Kidney (tissue), 14 donors: ENCODE measurements around the gene EPYC. TPM values are rescaled to one million over a fixed set of nuclear protein-coding genes. Genes with fewer than 3 reads are reported as not detected.
"Not testable (repeated sequence)": the region's sequence is repeated elsewhere in the genome, so short reads cannot be mapped to it uniquely, and the experiment has no call there.

Experiments used
- DNase-seq, 5 donors: peaks; one replicate each; pipeline ENCODE4 v3.0.0-alpha.2; 2013 to 2020
- FAIRE-seq: peaks from 2 replicates; lab custom pipeline; 2012; peaks lifted over from hg19 to GRCh38; lab: Jason Lieb, UNC
- H3K27ac ChIP-seq, 2 donors: one replicate each; pipeline ENCODE4 v1.7.0; 2013; ENCODE audit warnings: low read depth in 2 of 2, low read length in 2 of 2, inconsistent platforms in 1 of 2
- H3K27me3 ChIP-seq: one replicate; pipeline ENCODE4 v1.7.1; 2013; ENCODE audit warnings: low read length, inconsistent platforms; ENCODE audit not compliant: control insufficient read depth, insufficient read depth
- H3K36me3 ChIP-seq, 3 donors: one replicate each; pipeline versions ENCODE4 v1.7.0 to v1.7.1; 2013; ENCODE audit warnings: low read length in 3 of 3, control low read depth in 1 of 3, inconsistent platforms in 1 of 3; ENCODE audit not compliant: insufficient read depth in 3 of 3, control insufficient read depth in 2 of 3
- H3K4me1 ChIP-seq, 3 donors: one replicate each; pipeline versions ENCODE4 v1.7.0 to v1.7.1; 2013; ENCODE audit warnings: low read length in 3 of 3, inconsistent platforms in 1 of 3, low read depth in 1 of 3; ENCODE audit not compliant: control insufficient read depth in 2 of 3, insufficient read depth in 2 of 3
- H3K4me3 ChIP-seq, 3 donors: one replicate each; pipeline versions ENCODE4 v1.7.0 to v1.8.1; 2013; ENCODE audit warnings: low read length in 3 of 3, control low read depth in 1 of 3, inconsistent platforms in 1 of 3
- H3K9ac ChIP-seq, 3 donors: one replicate each; pipeline versions ENCODE4 v1.7.0 to v1.7.1; 2013; ENCODE audit warnings: low read length in 3 of 3, control low read depth in 1 of 3, inconsistent platforms in 1 of 3
- H3K9me3 ChIP-seq, 3 donors: one replicate each; pipeline versions ENCODE4 v1.7.0 to v1.7.1; 2013; ENCODE audit warnings: low read length in 3 of 3, control low read depth in 1 of 3, inconsistent platforms in 1 of 3; ENCODE audit not compliant: control insufficient read depth in 2 of 3, insufficient read depth in 1 of 3
- CTCF ChIP-seq: IDR thresholded peaks from 3 replicates; pipeline ENCODE4 v1.5.1; 2012; ENCODE audit warnings: mild to moderate bottlenecking, moderate library complexity, borderline replicate concordance; ENCODE audit not compliant: insufficient read depth; ENCODE audit errors: extremely low read depth
- intact Hi-C: fragments of 100-400 bp; cut with DNase I; formaldehyde crosslinking; loops from one replicate; pipeline ENCODE4 v1.11.1; 2022
- polyA plus RNA-seq: library from polyadenylated mRNA; stranded (reverse); fragments of 350-450 nt; fragmentation: Illumina TruSeq; extraction: RNeasy Lipid Tissue Mini Kit (QIAGEN cat#74804); gene quantifications from one replicate; pipeline ENCODE4 v1.2.3, GENCODE V29; 2014; ENCODE audit warnings: low read depth, low replicate concordance; ENCODE audit not compliant: insufficient read depth
- total RNA-seq: library from RNA; stranded (reverse); fragmentation: NEBNext Ultra II Directional; extraction: Animal tissue kit (Norgen Biotek cat#: 25700); gene quantifications from one replicate; pipeline ENCODE4 v1.2.1, GENCODE V29; 2021
- donor health status: control.
- donor health status: control.
- donor health status: control.
- donor health status: control.
- donor health status: control.
- donor health status: DM: yes; HTN: yes; CAD: no.
- donor health status: Normal renal cell carcinoma (clear cell type).

Gene EPYC
- total and polyA plus RNA-seq, 2 donors from 2014 or later: not detected

- intact Hi-C loops: no loop called here
- no peak for FAIRE-seq
- TF ChIP-seq CTCF: no peak
These were observed 17.7 kb downstream of the EPYC start for GRCh38 chr12:90987101-90987500.

DNA sequence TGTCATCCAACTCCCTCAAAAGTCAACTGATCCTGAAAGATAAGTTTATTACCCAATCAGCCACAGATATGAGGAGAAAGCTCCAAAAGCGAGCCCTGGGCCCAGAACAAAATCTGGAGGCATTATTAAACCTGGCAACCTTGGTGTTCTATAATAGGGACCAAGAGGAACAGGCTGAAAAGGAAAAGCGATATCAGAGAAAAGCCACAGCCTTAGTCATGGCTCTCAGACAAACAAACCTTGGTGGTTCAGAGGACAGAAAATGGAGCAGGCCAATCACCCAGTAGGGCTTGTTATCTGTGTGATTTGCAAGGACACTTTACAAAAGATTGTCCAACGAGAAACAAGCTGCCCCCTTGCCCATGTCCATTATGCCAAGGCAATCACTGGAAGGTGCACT is 19.4 kb downstream of the EPYC start:
- intact Hi-C loops, H3K27me3 ChIP-seq, FAIRE-seq: not testable (repeated sequence)

More at GRCh38 chr12:90987101-90987500, 17.7 kb downstream of the EPYC start:
- Histone ChIP-seq H3K4me1 (no peaks in the 10 kb centered on the region), H3K27ac (no peak overlapping the region), H3K4me3 (no peak overlapping the region), H3K9ac (no peak overlapping the region), H3K27me3 (no peaks in the 10 kb centered on the region), H3K9me3 (no peaks in the 10 kb centered on the region), H3K36me3 (no peaks in the 10 kb centered on the region)
- DNase-seq: no peak

GRCh38 chr12:90984114-90984513 is 20.7 kb downstream of the EPYC start:
- no peak for TF ChIP-seq CTCF
- DNase-seq (no peak), FAIRE-seq (no peak)
- H3K27ac ChIP-seq: no peak overlapping the region
- H3K27me3 ChIP-seq: no peaks in the 10 kb centered on the region
- intact Hi-C loops: no loop called here
- H3K9ac ChIP-seq: no peak overlapping the region
- no peak overlapping the region for H3K4me3 ChIP-seq
- no peaks in the 10 kb centered on the region for H3K36me3 ChIP-seq
- H3K9me3 ChIP-seq: no peaks in the 10 kb centered on the region
- H3K4me1 ChIP-seq: no peaks in the 10 kb centered on the region

More for the DNA sequence above, 19.4 kb downstream of the EPYC start:
- not testable (repeated sequence) for H3K9ac ChIP-seq, H3K9me3 ChIP-seq, H3K36me3 ChIP-seq, H3K4me1 ChIP-seq, DNase-seq, H3K4me3 ChIP-seq, H3K27ac ChIP-seq

GRCh38 chr12:90982170-90982569 is 22.6 kb downstream of the EPYC start:
- no peak for DNase-seq
- intact Hi-C loops: no loop called here

More at GRCh38 chr12:90982170-90982569, 22.6 kb downstream of the EPYC start:
- no peak overlapping the region for H3K9ac ChIP-seq
- no peaks in the 10 kb centered on the region for H3K9me3 ChIP-seq
- no peaks in the 10 kb centered on the region for H3K27me3 ChIP-seq
- FAIRE-seq: no peak
- no peaks in the 10 kb centered on the region for H3K4me1 ChIP-seq
- H3K4me3 ChIP-seq: no peak overlapping the region
- no peak overlapping the region for H3K27ac ChIP-seq
- no peaks in the 10 kb centered on the region for H3K36me3 ChIP-seq
- no peak for TF ChIP-seq CTCF
